Measurements from ENCODE around the gene GRHL3.

The GRHL3 gene

GRCh38 chr1:24361811-24362210 is 42.7 kb downstream of the GRHL3 start:
- H2BK120ac ChIP-seq (ENCODE audit: insufficient read depth, low read length, poor library complexity): no peak overlapping the region
- H3K4me1 ChIP-seq (ENCODE audit: control insufficient read depth in 1 of 2, insufficient read depth in 2 of 2, low read length in 2 of 2): no peaks in the 10 kb centered on the region
- H3K79me1 ChIP-seq (ENCODE audit: low read length): no peaks in the 10 kb centered on the region
- H3K9me3 ChIP-seq (ENCODE audit: insufficient read depth, low read depth, low read length): no peaks in the 10 kb centered on the region
- no peaks in the 10 kb centered on the region for H3K79me2 ChIP-seq (ENCODE audit: control insufficient read depth, insufficient read depth, low read length, poor library complexity)
- no peak for DNase-seq
- H3K14ac ChIP-seq (ENCODE audit: low read length): no peak overlapping the region
- H3K9ac ChIP-seq (ENCODE audit: low read length): no peak overlapping the region
- no peak overlapping the region for H3K4ac ChIP-seq (ENCODE audit: low read depth, low read length)
- no peak overlapping the region for H2AFZ ChIP-seq (ENCODE audit: insufficient read depth, low read length, poor library complexity)
- no peaks in the 10 kb centered on the region for H3K27me3 ChIP-seq (ENCODE audit: insufficient read depth, low read length)
- no peak overlapping the region for H3K18ac ChIP-seq (ENCODE audit: low read length)
- H3K4me2 ChIP-seq (ENCODE audit: low read length): no peak overlapping the region
- WGBS (ENCODE audit: extremely low coverage, insufficient coverage, insufficient read length): no CpG with 5 or more reads among the region's 3 CpGs
- no peak overlapping the region for H2BK12ac ChIP-seq (ENCODE audit: low read length)
- no peak overlapping the region for H4K91ac ChIP-seq (ENCODE audit: low read depth, low read length)
- no peak overlapping the region for H2BK5ac ChIP-seq (ENCODE audit: low read depth, low read length, poor library complexity)
- H3K27ac ChIP-seq (ENCODE audit: low read depth, low read length): no peak overlapping the region
- peaks cover 4 to 7% of the 10 kb centered on the region in 2 experiments for H3K36me3 ChIP-seq (ENCODE audit: control insufficient read depth in 1 of 2, insufficient read depth in 2 of 2, low read length in 2 of 2)
- H4K12ac ChIP-seq (ENCODE audit: low read depth, low read length): no peak overlapping the region
- H2AK5ac ChIP-seq (ENCODE audit: low read length): no peak overlapping the region
- no peak overlapping the region for H3K23ac ChIP-seq (ENCODE audit: low read length)
- no peak overlapping the region for H4K8ac ChIP-seq (ENCODE audit: low read depth, low read length)
- H3K4me3 ChIP-seq (ENCODE audit: low read depth, low read length): no peak overlapping the region

- H3K18ac ChIP-seq (ENCODE audit: low read length): no peak overlapping the region
- H2AFZ ChIP-seq (ENCODE audit: insufficient read depth, low read length, poor library complexity): no peak overlapping the region
- H3K4me2 ChIP-seq (ENCODE audit: low read length): no peak overlapping the region
- no peaks in the 10 kb centered on the region for H3K9me3 ChIP-seq (ENCODE audit: insufficient read depth, low read depth, low read length)
- no peak overlapping the region for H4K91ac ChIP-seq (ENCODE audit: low read depth, low read length)
- no peak overlapping the region for H2BK12ac ChIP-seq (ENCODE audit: low read length)
- H3K27me3 ChIP-seq (ENCODE audit: insufficient read depth, low read length): no peaks in the 10 kb centered on the region
- H4K12ac ChIP-seq (ENCODE audit: low read depth, low read length): no peak overlapping the region
- no peaks in the 10 kb centered on the region for H3K4me1 ChIP-seq (ENCODE audit: control insufficient read depth in 1 of 2, insufficient read depth in 2 of 2, low read length in 2 of 2)
- H3K36me3 ChIP-seq (ENCODE audit: control insufficient read depth in 1 of 2, insufficient read depth in 2 of 2, low read length in 2 of 2): peaks cover 4% of the 10 kb centered on the region in 2 experiments
- WGBS (ENCODE audit: extremely low coverage, insufficient coverage, insufficient read length): no CpG with 5 or more reads among the region's 2 CpGs
- H3K4me3 ChIP-seq (ENCODE audit: low read depth, low read length): no peak overlapping the region
- H3K79me1 ChIP-seq (ENCODE audit: low read length): no peaks in the 10 kb centered on the region
- no peak overlapping the region for H4K8ac ChIP-seq (ENCODE audit: low read depth, low read length)
- no peak for DNase-seq
- H3K79me2 ChIP-seq (ENCODE audit: control insufficient read depth, insufficient read depth, low read length, poor library complexity): no peaks in the 10 kb centered on the region
- no peak overlapping the region for H3K23ac ChIP-seq (ENCODE audit: low read length)
- no peak overlapping the region for H3K4ac ChIP-seq (ENCODE audit: low read depth, low read length)
- no peak overlapping the region for H3K14ac ChIP-seq (ENCODE audit: low read length)
- H3K27ac ChIP-seq (ENCODE audit: low read depth, low read length): no peak overlapping the region
- no peak overlapping the region for H2AK5ac ChIP-seq (ENCODE audit: low read length)
- H2BK120ac ChIP-seq (ENCODE audit: insufficient read depth, low read length, poor library complexity): no peak overlapping the region
- no peak overlapping the region for H3K9ac ChIP-seq (ENCODE audit: low read length)
- no peak overlapping the region for H2BK5ac ChIP-seq (ENCODE audit: low read depth, low read length, poor library complexity)
Measured at GRCh38 chr1:24362396-24362795, 43.2 kb downstream of the GRHL3 start.

DNA sequence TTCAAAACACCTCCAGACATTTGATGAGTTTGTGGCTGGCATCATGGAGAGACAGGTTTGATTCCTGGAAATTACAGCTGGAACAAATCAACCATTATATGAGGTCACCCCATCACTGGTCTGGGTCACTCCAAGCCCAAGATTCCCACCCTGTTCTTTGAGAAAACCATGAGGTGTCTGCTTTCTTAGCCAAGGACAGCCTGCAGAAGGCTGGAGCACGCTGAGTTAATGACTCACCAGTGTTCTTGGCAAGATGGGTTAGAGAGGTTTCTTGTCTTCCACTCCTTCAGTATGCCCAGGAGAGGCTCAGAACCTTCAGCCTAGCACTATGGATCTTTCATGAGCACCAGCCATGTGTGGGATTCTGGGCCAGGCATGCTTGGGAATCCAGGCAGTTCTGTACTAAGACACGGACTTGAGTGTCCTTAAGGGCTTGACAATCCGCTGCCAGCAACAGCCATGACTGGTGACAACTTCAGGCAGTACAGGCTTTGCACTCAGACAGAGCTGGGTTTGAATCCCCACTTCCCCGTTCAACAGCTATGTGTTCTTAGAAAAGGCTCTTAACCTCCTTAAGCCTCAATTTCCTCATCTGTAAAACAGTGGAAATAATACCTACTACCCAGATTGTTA is 43.9 kb downstream of the GRHL3 start:
- Histone ChIP-seq H4K8ac (ENCODE audit: low read depth, low read length) (no peak overlapping the region), H3K9me3 (ENCODE audit: insufficient read depth, low read depth, low read length) (no peaks in the 10 kb centered on the region), H2BK12ac (ENCODE audit: low read length) (no peak overlapping the region), H3K27ac (ENCODE audit: low read depth, low read length) (no peak overlapping the region), H4K12ac (ENCODE audit: low read depth, low read length) (no peak overlapping the region), H3K23ac (ENCODE audit: low read length) (no peak overlapping the region), H3K36me3 (ENCODE audit: control insufficient read depth in 1 of 2, insufficient read depth in 2 of 2, low read length in 2 of 2) (peaks cover 4% of the 10 kb centered on the region in 2 experiments), H3K9ac (ENCODE audit: low read length) (no peak overlapping the region), H3K79me1 (ENCODE audit: low read length) (no peaks in the 10 kb centered on the region), H3K4me1 (ENCODE audit: control insufficient read depth in 1 of 2, insufficient read depth in 2 of 2, low read length in 2 of 2) (no peaks in the 10 kb centered on the region), H3K14ac (ENCODE audit: low read length) (no peak overlapping the region), H3K4me2 (ENCODE audit: low read length) (no peak overlapping the region), H3K27me3 (ENCODE audit: insufficient read depth, low read length) (no peaks in the 10 kb centered on the region), H2BK5ac (ENCODE audit: low read depth, low read length, poor library complexity) (no peak overlapping the region), H2AFZ (ENCODE audit: insufficient read depth, low read length, poor library complexity) (no peak overlapping the region), H3K79me2 (ENCODE audit: control insufficient read depth, insufficient read depth, low read length, poor library complexity) (no peaks in the 10 kb centered on the region), H3K18ac (ENCODE audit: low read length) (no peak overlapping the region), H2BK120ac (ENCODE audit: insufficient read depth, low read length, poor library complexity) (no peak overlapping the region), H3K4ac (ENCODE audit: low read depth, low read length) (no peak overlapping the region), H3K4me3 (ENCODE audit: low read depth, low read length) (no peak overlapping the region), H2AK5ac (ENCODE audit: low read length) (no peak overlapping the region), H4K91ac (ENCODE audit: low read depth, low read length) (no peak overlapping the region)
- no peak for DNase-seq
- no CpG with 5 or more reads among the region's 4 CpGs for WGBS (ENCODE audit: extremely low coverage, insufficient coverage, insufficient read length)

DNA sequence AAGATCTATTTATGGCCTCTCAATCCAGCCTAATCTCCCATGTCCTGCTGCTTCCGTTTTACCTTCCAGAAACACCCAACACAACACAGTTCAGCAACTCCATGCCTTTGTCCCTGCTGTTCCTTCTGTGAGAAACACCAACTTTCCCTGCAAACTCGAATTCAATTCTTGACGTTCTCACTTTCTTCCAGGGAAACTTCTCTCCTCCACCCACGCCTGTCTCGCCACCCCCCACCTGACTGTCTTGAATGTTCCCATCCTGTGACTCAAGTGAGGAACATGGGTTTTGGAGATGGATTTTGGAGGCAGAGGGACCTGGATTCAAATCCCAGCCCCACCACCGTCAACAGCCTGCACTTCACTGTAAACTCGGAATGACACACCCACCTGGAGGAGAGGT is 44.8 kb downstream of the GRHL3 start:
- H3K4ac ChIP-seq (ENCODE audit: low read depth, low read length): no peak overlapping the region
- no peak overlapping the region for H3K14ac ChIP-seq (ENCODE audit: low read length)
- no peaks in the 10 kb centered on the region for H3K79me2 ChIP-seq (ENCODE audit: control insufficient read depth, insufficient read depth, low read length, poor library complexity)
- no peak overlapping the region for H4K8ac ChIP-seq (ENCODE audit: low read depth, low read length)
- no peak overlapping the region for H3K23ac ChIP-seq (ENCODE audit: low read length)
- no peak overlapping the region for H4K91ac ChIP-seq (ENCODE audit: low read depth, low read length)
- no peak overlapping the region for H2BK120ac ChIP-seq (ENCODE audit: insufficient read depth, low read length, poor library complexity)
- peaks cover 2 to 4% of the 10 kb centered on the region in 2 experiments for H3K36me3 ChIP-seq (ENCODE audit: control insufficient read depth in 1 of 2, insufficient read depth in 2 of 2, low read length in 2 of 2)
- H3K9ac ChIP-seq (ENCODE audit: low read length): no peak overlapping the region
- H3K4me2 ChIP-seq (ENCODE audit: low read length): no peak overlapping the region
- no peak overlapping the region for H3K18ac ChIP-seq (ENCODE audit: low read length)
- no CpG with 5 or more reads among the region's 7 CpGs for WGBS (ENCODE audit: extremely low coverage, insufficient coverage, insufficient read length)
- no peak for DNase-seq
- no peak overlapping the region for H2AFZ ChIP-seq (ENCODE audit: insufficient read depth, low read length, poor library complexity)
- no peaks in the 10 kb centered on the region for H3K79me1 ChIP-seq (ENCODE audit: low read length)
- H2BK12ac ChIP-seq (ENCODE audit: low read length): no peak overlapping the region
- no peak overlapping the region for H2BK5ac ChIP-seq (ENCODE audit: low read depth, low read length, poor library complexity)
- no peaks in the 10 kb centered on the region for H3K4me1 ChIP-seq (ENCODE audit: control insufficient read depth in 1 of 2, insufficient read depth in 2 of 2, low read length in 2 of 2)
- no peaks in the 10 kb centered on the region for H3K27me3 ChIP-seq (ENCODE audit: insufficient read depth, low read length)
- H3K9me3 ChIP-seq (ENCODE audit: insufficient read depth, low read depth, low read length): no peaks in the 10 kb centered on the region
- no peak overlapping the region for H3K4me3 ChIP-seq (ENCODE audit: low read depth, low read length)
- H4K12ac ChIP-seq (ENCODE audit: low read depth, low read length): no peak overlapping the region
- H3K27ac ChIP-seq (ENCODE audit: low read depth, low read length): no peak overlapping the region
- H2AK5ac ChIP-seq (ENCODE audit: low read length): no peak overlapping the region
